H1 (cell line): ENCODE results near the gene RALGAPA1. TPM values are rescaled to one million over a fixed set of nuclear protein-coding genes. Genes with fewer than 3 reads are reported as not detected.

Source experiments
- CREB1 ChIP-seq: IDR thresholded peaks from 2 replicates; pipeline ENCODE4 v1.6.1; 2012; ENCODE audit warnings: inconsistent platforms
- polyA plus RNA-seq, 7 experiments: library from polyadenylated mRNA; depleted of rRNA in 3 of 7; stranded (reverse) in 5 of 7; unstranded in 2 of 7; fragments of >200 nt in 5 of 7; fragments of 200-250 nt in 2 of 7; gene quantifications; 1 replicate in 5 of 7; 2 replicates in 1 of 7; 4 replicates in 1 of 7; pipeline versions ENCODE4 v1.2.1 to v1.2.3, GENCODE V29; 2011 to 2013; ENCODE audit warnings: missing spikeins in 2 of 7, mixed read lengths in 2 of 7
- total RNA-seq: library from RNA; stranded (reverse); fragmentation: NEBNext Ultra II Directional; extraction: Animal tissue kit (Norgen Biotek cat#: 25700); gene quantifications from 2 replicates; pipeline ENCODE4 v1.2.1, GENCODE V29; 2021

The RALGAPA1 gene
- total and polyA plus RNA-seq, 2 of the 8 experiments (the other 6 are each of a cell fraction or from before 2014, with no cell fraction given) = 4.2 to 26.7 TPM

- TF ChIP-seq CREB1 = no peak
Observed at GRCh38 chr14:35752380-35752779, 56.7 kb downstream of the RALGAPA1 start (continued).
